GM15510 (cell line): ENCODE data around the gene CCNYL1.

ENCODE experiments used
- POLR2A ChIP-seq: IDR thresholded peaks from 3 replicates; pipeline ENCODE4 v1.6.1; 2011; ENCODE audit warnings: borderline replicate concordance; ENCODE audit not compliant: insufficient read length; ENCODE audit errors: extremely low read depth

Gene CCNYL1

DNA sequence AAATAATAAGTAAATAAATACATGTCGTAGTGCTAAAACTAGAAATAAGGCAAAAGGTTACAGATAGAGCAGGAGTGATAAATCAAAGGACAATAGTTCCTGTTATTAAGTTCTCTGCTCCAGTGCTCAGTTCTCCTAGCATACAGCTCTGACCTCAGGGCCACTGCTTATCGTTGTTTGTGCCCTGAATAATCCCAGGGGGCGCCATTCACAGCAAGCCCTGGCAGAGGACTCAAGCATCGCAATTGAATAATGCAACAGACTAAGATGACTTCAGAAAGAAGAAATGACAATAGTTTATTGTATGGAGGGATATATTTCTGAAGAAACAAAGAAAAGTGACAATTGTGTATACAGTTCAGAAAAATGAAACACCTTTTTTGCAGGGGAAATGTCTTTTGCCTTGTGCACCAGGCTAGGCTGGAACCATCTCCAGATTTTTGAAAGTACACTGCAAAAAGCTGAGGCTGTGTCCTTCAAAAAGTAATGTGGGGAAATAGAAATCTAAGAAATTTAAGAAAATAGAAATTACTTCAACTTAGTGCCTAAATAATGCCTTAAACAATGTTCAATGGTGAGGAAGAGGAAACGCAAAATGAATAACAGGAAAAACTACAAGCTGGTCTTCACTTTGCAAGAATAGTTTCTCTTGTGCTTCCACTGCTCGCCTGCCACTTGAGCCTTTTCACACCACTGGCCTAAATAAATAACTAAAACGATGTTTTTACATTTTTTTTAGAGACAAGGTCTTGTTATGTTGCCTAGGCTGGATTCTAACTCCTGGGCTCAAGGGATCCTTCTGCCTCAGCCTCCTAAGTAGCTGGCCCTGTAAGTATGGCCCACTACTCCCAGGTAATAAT lies 19.0 kb upstream of the CCNYL1 start:
- no peak for TF ChIP-seq POLR2A

DNA sequence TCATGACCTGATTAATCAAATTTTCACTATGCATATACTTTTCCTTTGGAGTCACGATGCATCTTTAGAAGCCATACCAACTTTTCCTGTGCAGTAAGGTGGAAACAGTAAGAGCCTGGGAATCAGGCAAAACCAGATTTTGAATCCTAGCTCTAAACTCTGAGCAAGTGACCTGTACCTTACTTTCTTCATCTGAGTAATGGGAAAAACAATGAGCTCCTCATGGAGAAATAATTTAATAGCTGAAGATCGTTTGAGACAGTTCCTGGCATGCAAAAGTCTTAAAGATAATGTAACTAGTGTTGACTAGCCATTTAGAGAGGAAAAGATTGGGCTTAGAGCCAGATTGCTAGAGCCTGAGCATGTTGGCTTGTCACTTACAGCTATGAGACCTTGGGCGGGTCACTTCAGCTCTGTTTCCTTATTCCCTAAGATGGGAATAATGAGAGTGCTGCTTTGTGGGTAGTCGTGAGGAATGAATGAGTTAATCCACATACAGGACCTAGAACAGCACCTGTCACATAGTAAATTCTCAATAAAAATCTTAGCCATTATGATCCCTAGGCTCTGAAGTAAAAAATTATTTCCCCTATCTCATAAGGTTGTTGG lies 17.7 kb upstream of the CCNYL1 start:
- TF ChIP-seq POLR2A = no peak

GRCh38 chr2:207694811-207695281 lies 16.6 kb upstream of the CCNYL1 start:
- no peak for TF ChIP-seq POLR2A

- TF ChIP-seq POLR2A = no peak
Measured at GRCh38 chr2:207695293-207695692, 16.1 kb upstream of the CCNYL1 start.

DNA sequence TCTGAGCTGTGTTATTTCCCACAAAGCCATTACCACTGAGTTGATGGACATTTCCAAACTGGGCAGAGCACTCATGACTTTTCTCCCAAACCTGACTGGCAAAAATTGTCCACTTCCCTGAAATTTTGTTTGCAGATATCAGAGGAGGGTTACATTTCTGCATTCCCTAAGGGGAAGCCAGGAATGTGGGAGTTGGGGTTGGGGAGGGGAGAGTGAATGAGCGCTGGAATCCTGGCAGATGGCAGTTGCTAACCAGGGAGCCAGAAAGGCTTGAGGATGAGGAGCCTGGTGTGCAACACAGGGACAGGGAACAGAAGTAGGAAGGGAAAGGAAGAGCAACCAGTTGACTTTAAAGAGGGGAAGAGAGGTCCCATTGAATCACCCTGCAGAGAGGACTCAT lies 14.0 kb upstream of the CCNYL1 start:
- no peak for TF ChIP-seq POLR2A

DNA sequence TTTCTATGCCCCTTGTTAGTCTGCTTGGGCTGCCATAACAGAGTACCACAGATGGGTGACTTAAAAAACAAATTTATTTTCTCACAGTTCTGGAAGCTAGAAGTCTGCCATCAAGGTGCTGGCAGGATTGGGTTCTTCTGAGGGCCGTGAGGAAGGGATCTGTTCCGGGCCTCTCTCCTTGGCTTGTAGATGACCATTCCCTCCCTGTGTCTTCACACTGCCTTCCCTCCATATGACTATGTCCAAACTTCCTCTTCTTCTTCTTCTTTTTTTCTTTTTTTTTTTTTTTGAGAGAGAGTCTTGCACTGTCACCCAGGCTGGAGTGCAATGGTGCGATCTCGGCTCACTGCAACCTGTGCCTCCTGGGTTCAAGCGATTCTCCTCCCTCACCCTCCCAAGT lies 13.1 kb upstream of the CCNYL1 start:
- no peak for TF ChIP-seq POLR2A

DNA sequence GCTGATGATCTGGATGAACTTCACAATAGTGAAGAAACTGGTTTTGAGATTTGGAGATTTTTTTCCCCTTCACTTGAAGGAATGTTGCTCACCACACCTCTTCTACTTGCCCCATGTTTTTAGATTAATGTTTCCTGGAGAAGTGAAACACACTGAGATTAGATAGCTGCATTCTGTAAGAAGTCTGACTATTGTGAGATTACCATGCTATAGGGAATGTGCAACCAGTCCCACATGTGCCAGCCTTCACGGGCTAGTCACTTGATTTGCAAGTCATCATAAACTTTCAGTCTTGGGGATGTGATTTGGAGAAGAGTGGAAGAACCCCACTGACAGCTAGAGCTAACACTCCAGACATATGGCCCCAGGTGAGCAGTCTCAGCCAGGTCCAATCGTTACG lies 7.4 kb upstream of the CCNYL1 start:
- no peak for TF ChIP-seq POLR2A

- TF ChIP-seq POLR2A = no peak
Measured at GRCh38 chr2:207704671-207705070, 6.8 kb upstream of the CCNYL1 start.

DNA sequence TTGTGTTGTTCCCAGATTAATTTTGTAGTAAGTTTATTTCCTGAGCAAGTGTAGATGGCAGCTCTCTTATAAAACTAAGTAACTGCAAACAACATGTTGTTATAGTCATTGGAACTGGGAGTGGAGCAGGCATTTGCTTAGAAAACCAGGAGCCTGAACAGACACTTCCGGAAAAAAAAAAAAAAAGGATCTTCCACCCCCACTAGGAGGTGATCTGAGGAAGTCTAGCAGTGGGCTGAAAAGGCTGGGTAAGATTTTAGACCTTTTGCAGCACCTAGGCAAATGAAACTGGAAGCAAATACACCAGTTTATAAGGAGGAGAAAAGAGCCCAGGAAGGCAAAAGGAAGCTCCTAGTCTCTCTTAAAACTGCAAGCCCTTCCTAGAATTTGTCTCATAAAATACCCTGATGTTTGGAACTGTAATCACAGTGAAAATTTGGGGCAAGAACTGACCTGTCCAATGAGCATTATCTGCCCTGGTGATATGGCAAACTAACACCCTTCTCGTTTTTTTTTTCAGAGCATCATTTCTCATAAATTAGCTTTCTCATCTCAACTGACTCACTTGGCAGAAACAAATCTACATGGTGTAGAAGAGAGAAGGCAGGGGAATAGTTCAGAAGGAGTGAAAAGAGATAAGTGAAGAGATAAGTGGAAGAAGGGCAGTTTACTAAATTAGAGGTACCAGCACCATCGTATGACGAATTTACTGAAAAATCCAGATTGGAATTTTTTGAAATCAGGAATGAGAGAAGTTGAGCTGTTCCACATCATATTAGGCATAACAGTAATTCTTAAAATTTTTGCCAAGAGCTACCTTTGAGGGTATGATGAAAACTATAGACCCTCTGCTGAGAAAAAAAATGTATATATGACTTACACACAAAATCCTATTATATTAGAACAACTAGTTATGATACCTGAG lies 4.2 kb upstream of the CCNYL1 start:
- no peak for TF ChIP-seq POLR2A

GRCh38 chr2:207711750-207712530 lies 500 bp downstream of the CCNYL1 start:
- TF ChIP-seq POLR2A = no peak

DNA sequence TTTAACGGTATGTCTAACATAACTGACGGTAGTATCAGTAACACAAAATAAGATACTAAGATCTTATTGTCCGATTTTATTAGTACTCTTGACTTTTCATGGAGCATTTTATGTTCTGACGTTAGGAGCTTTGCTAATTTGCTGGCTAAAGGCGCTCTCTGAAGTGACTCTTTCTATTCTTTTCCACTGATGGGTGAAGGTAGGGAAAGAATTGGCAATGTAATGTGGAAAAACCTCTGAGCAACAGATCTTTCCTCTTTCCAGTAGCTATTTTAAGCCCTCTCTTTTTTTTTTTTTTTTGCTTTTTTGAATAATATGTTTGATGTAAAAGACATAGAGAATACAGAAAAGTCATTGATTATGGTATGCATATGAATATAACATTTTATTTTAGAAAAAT lies 4.6 kb downstream of the CCNYL1 start:
- no peak for TF ChIP-seq POLR2A

GRCh38 chr2:207718521-207718920 lies 7.1 kb downstream of the CCNYL1 start:
- TF ChIP-seq POLR2A = no peak

- no peak for TF ChIP-seq POLR2A
Measured at GRCh38 chr2:207719008-207719407, 7.6 kb downstream of the CCNYL1 start.

DNA sequence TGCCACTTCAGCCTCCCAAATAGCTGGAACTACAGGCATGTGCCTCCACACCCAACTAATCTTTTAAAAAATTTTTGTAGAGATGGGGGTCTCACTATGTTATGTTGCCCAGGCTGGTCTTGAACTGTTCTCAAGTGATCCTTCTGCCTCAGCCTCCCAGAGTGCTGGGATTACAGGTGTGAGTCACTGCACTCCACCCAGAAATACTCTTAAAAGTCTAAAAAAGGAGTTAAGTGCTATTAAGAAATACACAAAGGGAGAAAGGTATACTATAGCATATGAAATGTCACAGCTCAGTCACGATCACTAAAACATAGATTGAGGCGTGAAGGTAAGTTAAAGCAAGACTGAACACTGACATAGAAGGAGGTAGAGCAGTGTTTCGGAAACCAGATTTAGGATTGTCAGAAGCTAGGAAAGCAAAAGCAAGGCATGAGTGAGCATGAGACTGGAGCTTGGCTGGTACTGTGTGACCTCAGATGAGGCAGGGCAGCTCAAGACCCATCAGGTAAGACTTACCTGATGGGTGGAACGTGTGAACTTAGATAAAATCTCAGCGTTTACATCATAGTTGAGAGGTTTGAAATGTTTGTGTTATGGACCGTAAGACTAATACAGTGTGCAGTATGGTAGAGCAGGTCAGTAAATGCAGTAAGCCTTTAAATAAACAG lies 9.2 kb downstream of the CCNYL1 start:
- no peak for TF ChIP-seq POLR2A
